ENCODE measurements around the gene GCN1. TPM values are rescaled to one million over a fixed set of nuclear protein-coding genes. Genes with fewer than 3 reads are reported as not detected.

The GCN1 gene
- total and polyA plus RNA-seq, 2 experiments from 2014 or later: 28.2 to 197 TPM

DNA sequence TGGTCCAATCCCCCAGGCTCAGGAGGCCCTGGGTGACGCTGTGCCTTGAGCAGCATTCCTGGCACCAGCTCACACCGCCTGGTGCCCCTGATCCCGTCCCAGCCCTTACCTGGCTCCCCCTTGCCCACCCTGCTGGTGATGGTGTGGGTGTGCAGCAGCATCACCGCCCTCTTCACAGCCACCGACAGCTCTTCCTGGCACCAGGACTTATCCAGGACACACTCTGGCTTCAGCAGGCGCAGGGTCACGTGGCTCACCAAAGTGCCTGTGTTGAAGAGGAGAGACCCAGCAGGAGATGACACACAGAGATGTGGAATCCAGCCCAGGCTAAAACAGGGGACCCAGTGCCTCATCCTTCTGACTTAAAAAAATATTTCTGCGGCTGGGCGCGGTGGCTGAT is 36.2 kb downstream of the GCN1 start:
- Histone ChIP-seq H3K27ac (no peak overlapping the region), H3K4me3 (no peak overlapping the region), H2AFZ (no peak overlapping the region), H3K36me3 (replicated peaks; ENCODE audit: insufficient read depth, low read depth) (no peaks in the 10 kb centered on the region), H3K4me1 (ENCODE audit: insufficient read depth) (no peaks in the 10 kb centered on the region), H3K27me3 (no peaks in the 10 kb centered on the region), H3K9me3 (ENCODE audit: low read depth) (no peaks in the 10 kb centered on the region), H4K20me1 (ENCODE audit: insufficient read depth, poor library complexity, severe bottlenecking) (no peaks in the 10 kb centered on the region), H3K79me2 (no peaks in the 10 kb centered on the region), H3K4me2 (no peak overlapping the region), H3K9me2 (replicated peaks; ENCODE audit: insufficient read depth) (no peaks in the 10 kb centered on the region)
- WGBS (ENCODE audit: low lambda C conversion rate, missing lambda C conversion rate): over 99% methylated on average over 10 of the region's 10 CpGs
- DNase-seq (ENCODE audit: low spot score): no peak
- TF ChIP-seq EZH2phosphoT487 (IDR thresholded peaks at IDR 0.05; ENCODE audit: low read depth, severe bottlenecking, unreplicated experiment) (no peak), EZH2 (IDR thresholded peaks at IDR 0.05; ENCODE audit: borderline replicate concordance) (no peak)
- TF ChIP-seq, protein P1, sequence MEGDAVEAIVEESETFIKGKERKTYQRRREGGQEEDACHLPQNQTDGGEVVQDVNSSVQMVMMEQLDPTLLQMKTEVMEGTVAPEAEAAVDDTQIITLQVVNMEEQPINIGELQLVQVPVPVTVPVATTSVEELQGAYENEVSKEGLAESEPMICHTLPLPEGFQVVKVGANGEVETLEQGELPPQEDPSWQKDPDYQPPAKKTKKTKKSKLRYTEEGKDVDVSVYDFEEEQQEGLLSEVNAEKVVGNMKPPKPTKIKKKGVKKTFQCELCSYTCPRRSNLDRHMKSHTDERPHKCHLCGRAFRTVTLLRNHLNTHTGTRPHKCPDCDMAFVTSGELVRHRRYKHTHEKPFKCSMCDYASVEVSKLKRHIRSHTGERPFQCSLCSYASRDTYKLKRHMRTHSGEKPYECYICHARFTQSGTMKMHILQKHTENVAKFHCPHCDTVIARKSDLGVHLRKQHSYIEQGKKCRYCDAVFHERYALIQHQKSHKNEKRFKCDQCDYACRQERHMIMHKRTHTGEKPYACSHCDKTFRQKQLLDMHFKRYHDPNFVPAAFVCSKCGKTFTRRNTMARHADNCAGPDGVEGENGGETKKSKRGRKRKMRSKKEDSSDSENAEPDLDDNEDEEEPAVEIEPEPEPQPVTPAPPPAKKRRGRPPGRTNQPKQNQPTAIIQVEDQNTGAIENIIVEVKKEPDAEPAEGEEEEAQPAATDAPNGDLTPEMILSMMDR (IDR thresholded peaks at IDR 0.05; ENCODE audit: poor library complexity): no peak

DNA sequence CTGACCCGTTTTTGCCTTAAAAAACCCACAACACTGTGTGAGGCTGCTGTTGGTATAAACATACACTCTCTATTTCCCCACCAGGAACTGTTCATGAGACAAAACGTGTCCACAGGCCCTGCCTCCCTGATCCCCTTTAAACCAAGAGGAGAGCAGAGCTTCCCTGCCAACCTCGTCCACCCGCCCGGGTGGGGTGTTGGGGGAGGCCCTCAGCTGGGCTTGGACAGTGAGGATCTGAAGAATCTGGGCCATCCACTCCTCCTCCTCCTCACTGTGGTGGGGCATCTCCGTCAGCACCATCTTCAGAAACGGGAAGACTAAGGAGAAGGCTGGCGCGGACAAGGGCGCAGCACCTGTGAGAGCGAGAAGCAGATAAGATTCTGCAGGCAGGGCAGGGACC is 36.8 kb downstream of the GCN1 start:
- H3K9me2 ChIP-seq (replicated peaks; ENCODE audit: insufficient read depth): no peaks in the 10 kb centered on the region
- no peak overlapping the region for H3K27ac ChIP-seq
- DNase-seq (ENCODE audit: low spot score): no peak
- H3K4me1 ChIP-seq (ENCODE audit: insufficient read depth): no peaks in the 10 kb centered on the region
- H3K36me3 ChIP-seq (replicated peaks; ENCODE audit: insufficient read depth, low read depth): no peaks in the 10 kb centered on the region
- TF ChIP-seq EZH2 (IDR thresholded peaks at IDR 0.05; ENCODE audit: borderline replicate concordance): no peak
- TF ChIP-seq EZH2phosphoT487 (IDR thresholded peaks at IDR 0.05; ENCODE audit: low read depth, severe bottlenecking, unreplicated experiment): no peak
- TF ChIP-seq, protein P1 (IDR thresholded peaks at IDR 0.05; ENCODE audit: poor library complexity): no peak
- H3K79me2 ChIP-seq: no peaks in the 10 kb centered on the region
- H3K9me3 ChIP-seq (ENCODE audit: low read depth): no peaks in the 10 kb centered on the region
- no peak overlapping the region for H3K4me2 ChIP-seq
- H3K4me3 ChIP-seq: no peak overlapping the region
- H3K27me3 ChIP-seq: no peaks in the 10 kb centered on the region
- no peak overlapping the region for H2AFZ ChIP-seq
- no peaks in the 10 kb centered on the region for H4K20me1 ChIP-seq (ENCODE audit: insufficient read depth, poor library complexity, severe bottlenecking)
- 97% methylated on average over 11 of the region's 11 CpGs for WGBS (ENCODE audit: low lambda C conversion rate, missing lambda C conversion rate)

DNA sequence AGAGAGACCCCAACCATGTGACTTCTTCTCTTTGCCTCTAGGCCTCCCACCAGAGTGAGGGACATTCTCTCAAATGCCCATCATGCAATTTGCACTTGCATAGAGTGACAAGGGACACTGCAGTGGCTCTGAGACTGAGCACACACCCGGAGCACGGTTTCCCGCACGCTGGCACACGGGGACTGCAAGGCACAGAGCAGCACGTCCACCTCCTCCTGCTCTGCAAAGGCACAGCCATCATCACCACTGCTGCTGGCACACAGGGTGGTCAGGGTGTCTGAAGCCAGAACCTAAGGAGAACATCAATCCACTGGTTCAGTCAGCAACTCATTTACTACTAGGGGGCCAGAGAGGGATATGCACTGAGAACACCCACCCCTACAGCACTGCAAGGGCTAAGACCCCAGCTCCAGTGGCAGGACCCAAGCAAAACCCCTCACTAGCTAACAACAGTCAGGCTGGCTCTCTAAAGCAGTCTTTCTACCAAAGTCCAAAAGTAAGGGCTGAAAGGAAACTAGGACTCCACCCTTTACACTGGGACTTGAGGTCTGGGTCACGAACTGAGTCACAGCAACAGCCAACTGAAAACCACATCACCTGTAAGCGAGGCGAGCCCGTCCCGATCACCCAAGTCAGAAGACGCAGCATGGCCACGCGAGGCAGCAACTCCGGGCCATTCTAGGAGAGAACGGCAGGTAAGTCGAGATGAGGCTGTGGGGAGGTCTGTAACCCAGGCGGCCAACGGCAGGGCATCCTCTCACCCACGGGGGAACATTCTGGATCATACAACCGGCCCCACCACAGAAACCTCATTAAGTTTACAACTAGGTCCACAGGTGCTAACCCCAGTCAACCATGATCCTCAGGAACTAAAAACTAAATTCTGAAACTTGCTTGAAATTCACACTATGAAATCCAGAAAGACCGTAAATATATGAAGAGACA is 37.9 kb downstream of the GCN1 start:
- Histone ChIP-seq H2AFZ (no peak overlapping the region), H3K27ac (no peak overlapping the region), H3K9me2 (replicated peaks; ENCODE audit: insufficient read depth) (no peaks in the 10 kb centered on the region), H3K9me3 (ENCODE audit: low read depth) (no peaks in the 10 kb centered on the region), H3K4me3 (no peak overlapping the region), H3K4me2 (no peak overlapping the region), H3K79me2 (no peaks in the 10 kb centered on the region), H3K36me3 (replicated peaks; ENCODE audit: insufficient read depth, low read depth) (no peaks in the 10 kb centered on the region), H4K20me1 (ENCODE audit: insufficient read depth, poor library complexity, severe bottlenecking) (no peaks in the 10 kb centered on the region), H3K4me1 (ENCODE audit: insufficient read depth) (no peaks in the 10 kb centered on the region), H3K27me3 (no peaks in the 10 kb centered on the region)
- WGBS (ENCODE audit: low lambda C conversion rate, missing lambda C conversion rate): 97% methylated on average over 22 of the region's 22 CpGs
- no peak for TF ChIP-seq EZH2 (IDR thresholded peaks at IDR 0.05; ENCODE audit: borderline replicate concordance)
- TF ChIP-seq EZH2phosphoT487 (IDR thresholded peaks at IDR 0.05; ENCODE audit: low read depth, severe bottlenecking, unreplicated experiment): no peak
- TF ChIP-seq, protein P1 (IDR thresholded peaks at IDR 0.05; ENCODE audit: poor library complexity): no peak
- no peak for DNase-seq (ENCODE audit: low spot score)
